HG03520 (cell line): ENCODE results near the gene OTC.

ENCODE experiments used
- ATAC-seq: cut with Tn5 transposase; IDR thresholded peaks from one replicate; pipeline ENCODE4 v1.9.1; 2021; ENCODE audit warnings: mild to moderate bottlenecking, moderate library complexity; ENCODE audit not compliant: unreplicated experiment

Gene OTC

GRCh38 chrX:38352362-38352761 is at the start of gene OTC:
TSS of gene OTC (plus strand) at chrX:38352604. CDS start at chrX:38352697, 93 bp downstream.
- no peak for ATAC-seq

GRCh38 chrX:38304010-38304409 is 48.4 kb upstream of the OTC start:
- ATAC-seq, result no peak

GRCh38 chrX:38305971-38306370 is 46.4 kb upstream of the OTC start:
- ATAC-seq, result no peak

GRCh38 chrX:38311743-38312142 is 40.7 kb upstream of the OTC start:
- ATAC-seq, result no peak

GRCh38 chrX:38312436-38312835 is 40.0 kb upstream of the OTC start:
- no peak for ATAC-seq

GRCh38 chrX:38313190-38313589 is 39.2 kb upstream of the OTC start:
- ATAC-seq, result no peak

GRCh38 chrX:38315186-38315585 is 37.2 kb upstream of the OTC start:
- no peak for ATAC-seq

- no peak for ATAC-seq
Observed at GRCh38 chrX:38318196-38318595, 34.2 kb upstream of the OTC start.

GRCh38 chrX:38318606-38319005 is 33.8 kb upstream of the OTC start:
- no peak for ATAC-seq

GRCh38 chrX:38320819-38321218 is 31.6 kb upstream of the OTC start:
- no peak for ATAC-seq

GRCh38 chrX:38326086-38326485 is 26.3 kb upstream of the OTC start:
- ATAC-seq, result no peak

GRCh38 chrX:38327007-38327774 is 25.2 kb upstream of the OTC start, which contains the start of gene RPGR:
TSS of gene RPGR (minus strand) at chrX:38327509. CDS start at chrX:38327367, 142 bp downstream.
- peak; percentile 92 for ATAC-seq

GRCh38 chrX:38327775-38328081 is 24.7 kb upstream of the OTC start:
- no peak for ATAC-seq

GRCh38 chrX:38332505-38332904 is 19.9 kb upstream of the OTC start:
- ATAC-seq, result peak; percentile 72

GRCh38 chrX:38335382-38335781 is 17.0 kb upstream of the OTC start:
- ATAC-seq, result no peak

- ATAC-seq, result no peak
Observed at GRCh38 chrX:38336538-38337240, 15.7 kb upstream of the OTC start.

- no peak for ATAC-seq
Observed at GRCh38 chrX:38341442-38341841, 11.0 kb upstream of the OTC start.

GRCh38 chrX:38342853-38343778 is 9.3 kb upstream of the OTC start:
- no peak for ATAC-seq

GRCh38 chrX:38346150-38346549 is 6.3 kb upstream of the OTC start:
- ATAC-seq, result no peak

GRCh38 chrX:38347136-38347535 is 5.3 kb upstream of the OTC start:
- peak; percentile 89 for ATAC-seq

- ATAC-seq, result no peak
Observed at GRCh38 chrX:38351346-38351745, 1.1 kb upstream of the OTC start.
